ENCODE data around the gene RAB11A. TPM values are rescaled to one million over a fixed set of nuclear protein-coding genes. Genes with fewer than 3 reads are reported as not detected.
A peak's percentile ranks its signal among the peaks of the same experiment; 100 is the strongest.

The RAB11A gene
- total RNA-seq, 3 donors from 2014 or later: 214 to 330 (median 320) TPM

DNA sequence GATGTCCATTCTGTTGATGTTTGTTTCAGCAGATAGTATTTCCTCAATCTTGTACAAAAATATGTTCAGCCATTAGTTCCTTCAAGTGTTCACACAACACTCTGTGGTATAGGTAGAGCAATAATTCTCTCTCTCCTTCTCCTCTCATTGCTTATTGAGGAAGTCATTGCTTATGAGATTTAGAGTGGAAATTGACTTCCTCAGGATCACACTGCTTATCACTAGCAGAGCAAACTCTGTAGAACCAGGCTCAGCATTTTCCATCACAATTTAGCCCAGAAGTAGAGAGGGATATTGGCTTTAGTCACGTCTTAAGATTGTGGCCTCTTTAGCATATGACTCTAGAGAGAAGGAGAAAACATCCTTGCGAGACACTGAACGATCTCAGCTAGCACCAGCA lies 31.2 kb downstream of the RAB11A start:
- intact Hi-C loops (cut with DNase I, micrococcal nuclease): no loop called here
- Histone ChIP-seq H3K4me3 (no peak overlapping the region), H3K36me3 (ENCODE audit: low read depth) (no peaks in the 10 kb centered on the region), H3K4me1 (ENCODE audit: low read depth) (peaks cover 15% of the 10 kb centered on the region), H3K9me3 (no peaks in the 10 kb centered on the region)
- no peak for ATAC-seq
- TF ChIP-seq, protein P1, sequence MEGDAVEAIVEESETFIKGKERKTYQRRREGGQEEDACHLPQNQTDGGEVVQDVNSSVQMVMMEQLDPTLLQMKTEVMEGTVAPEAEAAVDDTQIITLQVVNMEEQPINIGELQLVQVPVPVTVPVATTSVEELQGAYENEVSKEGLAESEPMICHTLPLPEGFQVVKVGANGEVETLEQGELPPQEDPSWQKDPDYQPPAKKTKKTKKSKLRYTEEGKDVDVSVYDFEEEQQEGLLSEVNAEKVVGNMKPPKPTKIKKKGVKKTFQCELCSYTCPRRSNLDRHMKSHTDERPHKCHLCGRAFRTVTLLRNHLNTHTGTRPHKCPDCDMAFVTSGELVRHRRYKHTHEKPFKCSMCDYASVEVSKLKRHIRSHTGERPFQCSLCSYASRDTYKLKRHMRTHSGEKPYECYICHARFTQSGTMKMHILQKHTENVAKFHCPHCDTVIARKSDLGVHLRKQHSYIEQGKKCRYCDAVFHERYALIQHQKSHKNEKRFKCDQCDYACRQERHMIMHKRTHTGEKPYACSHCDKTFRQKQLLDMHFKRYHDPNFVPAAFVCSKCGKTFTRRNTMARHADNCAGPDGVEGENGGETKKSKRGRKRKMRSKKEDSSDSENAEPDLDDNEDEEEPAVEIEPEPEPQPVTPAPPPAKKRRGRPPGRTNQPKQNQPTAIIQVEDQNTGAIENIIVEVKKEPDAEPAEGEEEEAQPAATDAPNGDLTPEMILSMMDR (IDR thresholded peaks at IDR 0.05): no peak
- no peak for DNase-seq

DNA sequence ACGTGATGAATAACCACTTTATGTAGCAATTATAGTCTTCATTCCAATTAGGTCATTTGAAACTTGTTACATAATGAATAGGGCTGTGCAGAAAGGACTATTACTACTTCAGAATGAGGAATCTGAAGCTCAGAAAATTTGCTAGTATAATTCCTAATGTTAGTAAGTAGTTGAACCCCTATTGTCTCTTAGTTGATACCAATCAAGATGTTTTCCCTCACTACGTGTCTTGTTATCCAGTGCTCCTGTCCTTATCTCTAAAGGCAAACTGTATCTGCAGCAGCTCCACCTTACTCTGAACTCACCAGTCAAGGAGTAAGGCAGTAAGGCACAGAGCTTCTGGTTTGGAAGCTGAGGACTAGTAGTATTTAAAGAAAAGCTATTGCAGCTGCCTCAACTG lies 32.0 kb downstream of the RAB11A start:
- ATAC-seq: no peak

DNA sequence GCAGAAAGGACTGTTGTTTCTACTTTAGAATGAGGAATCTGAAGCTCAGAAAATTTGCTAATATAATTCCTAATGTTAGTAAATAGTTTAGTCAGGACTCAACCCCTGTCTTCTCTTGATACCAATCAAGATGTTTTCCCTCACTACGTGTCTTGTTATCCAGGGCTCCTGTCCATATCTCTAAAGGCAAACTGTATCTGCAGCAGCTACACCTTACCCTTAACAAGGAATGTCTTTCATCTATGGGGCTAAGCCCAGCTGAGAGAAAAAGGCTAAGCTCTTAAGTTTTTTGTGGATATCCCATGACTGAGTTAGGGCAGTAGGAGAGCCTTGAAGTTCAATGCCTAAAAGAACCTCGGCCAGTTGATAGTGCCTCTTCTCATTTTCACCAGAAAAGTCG lies 32.5 kb downstream of the RAB11A start:
- ATAC-seq: no peak
- no peaks in the 10 kb centered on the region for H3K36me3 ChIP-seq (ENCODE audit: low read depth)
- intact Hi-C loops (cut with DNase I, micrococcal nuclease): no loop called here
- no peak for DNase-seq
- TF ChIP-seq, protein P1 (IDR thresholded peaks at IDR 0.05): no peak
- H3K4me3 ChIP-seq: no peak overlapping the region
- peaks cover 15% of the 10 kb centered on the region for H3K4me1 ChIP-seq (ENCODE audit: low read depth)
- no peaks in the 10 kb centered on the region for H3K9me3 ChIP-seq

More for the DNA sequence above, 32.0 kb downstream of the RAB11A start:
- intact Hi-C loops (cut with DNase I, micrococcal nuclease): no loop called here
- H3K4me3 ChIP-seq: no peak overlapping the region
- H3K9me3 ChIP-seq: no peaks in the 10 kb centered on the region
- peaks cover 15% of the 10 kb centered on the region for H3K4me1 ChIP-seq (ENCODE audit: low read depth)
- no peaks in the 10 kb centered on the region for H3K36me3 ChIP-seq (ENCODE audit: low read depth)
- TF ChIP-seq, protein P1 (IDR thresholded peaks at IDR 0.05): no peak
- DNase-seq: no peak

DNA sequence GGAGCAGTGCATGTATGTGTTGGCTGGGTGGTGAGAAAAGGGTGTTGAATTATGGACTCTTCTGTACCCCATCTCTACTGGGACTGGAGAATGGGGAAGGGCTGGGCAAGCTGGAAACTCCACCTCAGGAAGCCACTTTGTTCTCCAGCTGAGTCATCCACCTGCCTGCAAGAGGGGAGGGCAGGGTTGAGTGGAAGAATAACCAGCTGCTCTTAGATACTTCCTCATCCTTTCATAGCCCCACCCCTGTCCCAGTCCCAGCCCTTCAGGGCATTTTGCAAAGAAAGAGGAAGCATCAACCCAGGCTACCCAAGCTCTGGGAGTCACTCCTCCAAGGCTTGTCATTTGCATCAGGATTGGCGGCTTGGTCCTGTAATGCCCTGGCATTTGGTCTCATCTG lies 33.1 kb downstream of the RAB11A start:
- intact Hi-C loops (cut with DNase I, micrococcal nuclease): no loop called here
- ATAC-seq: peak; percentile 98
- DNase-seq: peak; percentile 72 to 81 (median 78)
- Histone ChIP-seq H3K4me1 (ENCODE audit: low read depth) (peaks cover 15% of the 10 kb centered on the region), H3K9me3 (no peaks in the 10 kb centered on the region), H3K4me3 (no peak overlapping the region), H3K36me3 (ENCODE audit: low read depth) (no peaks in the 10 kb centered on the region)
- TF ChIP-seq, protein P1 (IDR thresholded peaks at IDR 0.05): no peak

DNA sequence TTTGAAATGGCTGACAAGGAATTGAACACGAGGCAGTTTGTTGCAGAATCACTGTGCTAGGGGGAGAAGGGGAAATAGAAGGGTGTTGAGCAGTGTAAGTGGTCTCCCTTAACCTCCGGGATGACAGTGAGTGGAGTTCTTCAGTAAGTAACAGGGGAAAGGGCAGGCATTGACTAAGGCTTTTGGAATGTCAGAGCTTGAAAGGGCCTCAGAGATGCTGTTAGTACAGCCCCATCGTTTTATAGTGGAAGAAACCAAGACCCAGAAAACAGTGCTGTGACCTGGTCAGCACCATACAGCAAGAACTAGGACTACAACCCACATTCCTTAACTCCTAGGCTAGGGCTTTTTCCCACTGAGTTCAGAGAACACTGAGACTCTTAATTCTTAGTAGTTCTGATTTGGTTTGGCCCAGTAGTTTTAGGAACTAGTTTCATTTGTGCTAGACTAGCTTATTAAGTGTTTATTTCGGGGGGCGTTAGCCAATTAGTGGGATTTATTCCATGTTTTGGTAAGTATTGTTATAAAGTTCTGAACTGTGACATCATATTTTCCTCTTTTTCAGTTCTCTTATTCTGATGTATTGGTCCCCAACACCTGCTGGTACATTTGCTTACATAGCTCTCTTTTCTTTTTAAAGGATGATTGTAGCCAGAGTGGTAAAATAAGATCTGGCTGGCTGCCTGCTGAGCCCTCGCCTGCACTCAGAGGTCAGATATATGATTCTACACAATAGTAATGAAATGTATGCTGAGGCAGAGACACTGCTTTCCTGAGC lies 34.2 kb downstream of the RAB11A start:
- DNase-seq: no peak
- Histone ChIP-seq H3K4me3 (no peak overlapping the region), H3K9me3 (no peaks in the 10 kb centered on the region), H3K36me3 (ENCODE audit: low read depth) (no peaks in the 10 kb centered on the region), H3K4me1 (ENCODE audit: low read depth) (peaks cover 15% of the 10 kb centered on the region)
- ATAC-seq: no peak
- intact Hi-C loops (cut with DNase I, micrococcal nuclease): no loop called here
- TF ChIP-seq, protein P1 (IDR thresholded peaks at IDR 0.05): no peak
